Upper lobe of left lung (tissue), 4 donors: ENCODE measurements around the gene CCDC38.

Experiments used
- CTCF ChIP-seq, 6 experiments: fragments of 450-650 bp in 4 of 6; fragments of 200-600 bp in 2 of 6; sonication (generic) in 2 of 6; IDR thresholded peaks; one replicate each; pipeline ENCODE4 v1.5.1; 2016 to 2019; ENCODE audit warnings: antibody characterized with exemption in 6 of 6
- POLR2A ChIP-seq, 4 donors: fragments of 450-650 bp; IDR thresholded peaks; one replicate each; pipeline ENCODE4 v1.5.1; 2016 to 2017; ENCODE audit warnings: antibody characterized with exemption in 4 of 4, mild to moderate bottlenecking in 2 of 4

- TF ChIP-seq CTCF (IDR thresholded peaks at IDR 0.05): no peak
- TF ChIP-seq POLR2A (IDR thresholded peaks at IDR 0.05): no peak
These were observed 34.0 kb upstream of the CCDC38 start for GRCh38 chr12:95976416-95976832.
